ENCODE measurements around the gene PLS1. TPM values are rescaled to one million over a fixed set of nuclear protein-coding genes. Genes with fewer than 3 reads are reported as not detected.

PLS1 gene
- total RNA-seq, 1 donor from 2014 or later, result 1.5 TPM

GRCh38 chr3:142680710-142681109, 84.5 kb downstream of the PLS1 start:
- H3K4me1 Mint-ChIP-seq (ENCODE audit: unreplicated experiment), result no peaks in the 10 kb centered on the region
- H3K9me3 Mint-ChIP-seq (ENCODE audit: unreplicated experiment), result no peaks in the 10 kb centered on the region
- H3K4me3 Mint-ChIP-seq (ENCODE audit: unreplicated experiment), result no peak overlapping the region
- H3K27me3 Mint-ChIP-seq (ENCODE audit: unreplicated experiment), result no peaks in the 10 kb centered on the region
- no peak for TF ChIP-seq CTCF (IDR thresholded peaks at IDR 0.05)
- DNase-seq (ENCODE audit: extremely low spot score, unreplicated experiment), result no peak
- no peak overlapping the region for H3K27ac Mint-ChIP-seq (ENCODE audit: unreplicated experiment)
- H3K36me3 Mint-ChIP-seq (ENCODE audit: unreplicated experiment), result no peaks in the 10 kb centered on the region

GRCh38 chr3:142690613-142691012, 94.4 kb downstream of the PLS1 start:
- H3K9me3 Mint-ChIP-seq (ENCODE audit: unreplicated experiment), result no peaks in the 10 kb centered on the region
- no peak overlapping the region for H3K27ac Mint-ChIP-seq (ENCODE audit: unreplicated experiment)
- no peaks in the 10 kb centered on the region for H3K27me3 Mint-ChIP-seq (ENCODE audit: unreplicated experiment)
- TF ChIP-seq CTCF (IDR thresholded peaks at IDR 0.05), result no peak
- H3K4me3 Mint-ChIP-seq (ENCODE audit: unreplicated experiment), result no peak overlapping the region
- no peaks in the 10 kb centered on the region for H3K36me3 Mint-ChIP-seq (ENCODE audit: unreplicated experiment)
- no peak for DNase-seq (ENCODE audit: extremely low spot score, unreplicated experiment)
- H3K4me1 Mint-ChIP-seq (ENCODE audit: unreplicated experiment), result no peaks in the 10 kb centered on the region

- no peak overlapping the region for H3K27ac Mint-ChIP-seq (ENCODE audit: unreplicated experiment)
- no peaks in the 10 kb centered on the region for H3K9me3 Mint-ChIP-seq (ENCODE audit: unreplicated experiment)
- no peak overlapping the region for H3K4me3 Mint-ChIP-seq (ENCODE audit: unreplicated experiment)
- no peaks in the 10 kb centered on the region for H3K36me3 Mint-ChIP-seq (ENCODE audit: unreplicated experiment)
- no peak for TF ChIP-seq CTCF (IDR thresholded peaks at IDR 0.05)
- H3K4me1 Mint-ChIP-seq (ENCODE audit: unreplicated experiment), result no peaks in the 10 kb centered on the region
- DNase-seq (ENCODE audit: extremely low spot score, unreplicated experiment), result no peak
- no peaks in the 10 kb centered on the region for H3K27me3 Mint-ChIP-seq (ENCODE audit: unreplicated experiment)
Observed at GRCh38 chr3:142691527-142691926, 95.3 kb downstream of the PLS1 start.

GRCh38 chr3:142693136-142693853, 97.1 kb downstream of the PLS1 start:
- no peak for TF ChIP-seq CTCF (IDR thresholded peaks at IDR 0.05)
- H3K36me3 Mint-ChIP-seq (ENCODE audit: unreplicated experiment), result no peaks in the 10 kb centered on the region
- no peak overlapping the region for H3K4me3 Mint-ChIP-seq (ENCODE audit: unreplicated experiment)
- H3K27me3 Mint-ChIP-seq (ENCODE audit: unreplicated experiment), result no peaks in the 10 kb centered on the region
- no peaks in the 10 kb centered on the region for H3K4me1 Mint-ChIP-seq (ENCODE audit: unreplicated experiment)
- H3K27ac Mint-ChIP-seq (ENCODE audit: unreplicated experiment), result no peak overlapping the region
- H3K9me3 Mint-ChIP-seq (ENCODE audit: unreplicated experiment), result no peaks in the 10 kb centered on the region
- no peak for DNase-seq (ENCODE audit: extremely low spot score, unreplicated experiment)

GRCh38 chr3:142694225-142694624, 98.0 kb downstream of the PLS1 start:
- TF ChIP-seq CTCF (IDR thresholded peaks at IDR 0.05), result no peak
- Mint-ChIP-seq H3K27me3 (ENCODE audit: unreplicated experiment) (no peaks in the 10 kb centered on the region), H3K9me3 (ENCODE audit: unreplicated experiment) (no peaks in the 10 kb centered on the region)

More at GRCh38 chr3:142694225-142694624, 98.0 kb downstream of the PLS1 start:
- H3K4me3 Mint-ChIP-seq (ENCODE audit: unreplicated experiment), result no peak overlapping the region
- no peaks in the 10 kb centered on the region for H3K4me1 Mint-ChIP-seq (ENCODE audit: unreplicated experiment)
- DNase-seq (ENCODE audit: extremely low spot score, unreplicated experiment), result no peak
- H3K27ac Mint-ChIP-seq (ENCODE audit: unreplicated experiment), result no peak overlapping the region
- no peaks in the 10 kb centered on the region for H3K36me3 Mint-ChIP-seq (ENCODE audit: unreplicated experiment)

Measured in osteocyte (in vitro differentiated cells).